Measurements from ENCODE around the gene CDKN1B. TPM values are rescaled to one million over a fixed set of nuclear protein-coding genes. Genes with fewer than 3 reads are reported as not detected.
A peak's percentile ranks its signal among the peaks of the same experiment; 100 is the strongest.

The CDKN1B gene
- total and polyA plus RNA-seq, 2 experiments from 2014 or later: 9.3 to 27.9 TPM

GRCh38 chr12:12723681-12724420 lies 6.7 kb downstream of the CDKN1B start:
- Histone ChIP-seq H3K27ac (ENCODE audit: low read depth) (peak overlapping the region; percentile 97; the same call in 1 of the 2 replicates), H3K79me2 (replicated peaks; ENCODE audit: insufficient read depth) (peaks cover 21% of the 10 kb centered on the region), H3K4me3 (peak overlapping the region; percentile 61), H3K27me3 (ENCODE audit: insufficient read depth) (peaks cover 47% of the 10 kb centered on the region), H3K9me2 (ENCODE audit: insufficient read depth) (no peaks in the 10 kb centered on the region), H3K36me3 (ENCODE audit: insufficient read depth) (peaks cover 14% of the 10 kb centered on the region; the same call in 1 of the 2 replicates), H3K4me2 (peak overlapping the region; percentile 78), H3K4me1 (ENCODE audit: insufficient read depth) (peaks cover 36% of the 10 kb centered on the region), H4K20me1 (replicated peaks; ENCODE audit: insufficient read depth) (peaks cover 17% of the 10 kb centered on the region), H2AFZ (peak overlapping the region; percentile 89), H3F3A (replicated peaks; ENCODE audit: low read depth) (peaks cover 11% of the 10 kb centered on the region)
- ATAC-seq (peak; percentile 37), DNase-seq (ENCODE audit: low spot score) (peak; percentile 45)
- Mint-ChIP-seq H3K27me3 (ENCODE audit: insufficient read depth, low read depth, poor library complexity) (peaks cover 14% of the 10 kb centered on the region), H3K4me1 (peaks cover 37% of the 10 kb centered on the region), H3K36me3 (ENCODE audit: low read depth) (peaks cover 38% of the 10 kb centered on the region), H3K4me3 (peak overlapping the region; percentile 83), H3K27ac (no peak overlapping the region; the same call in 1 of the 2 replicates), H3K9me3 (no peaks in the 10 kb centered on the region)
- no peak for TF ChIP-seq ZNF331 (CRISPR knock-in tag; IDR thresholded peaks at IDR 0.05; ENCODE audit: low read depth)
- TF ChIP-seq ETS1 (IDR thresholded peaks at IDR 0.05): no peak
- TF ChIP-seq EZH2 (IDR thresholded peaks at IDR 0.05; ENCODE audit: low read depth, unreplicated experiment): peak; percentile 30
- TF ChIP-seq NANOG (IDR thresholded peaks at IDR 0.05; ENCODE audit: borderline replicate concordance): no peak
- no peak for TF ChIP-seq JUNB (IDR thresholded peaks at IDR 0.05; ENCODE audit: unreplicated experiment)
- no peak for TF ChIP-seq EZH2phosphoT487 (IDR thresholded peaks at IDR 0.05; ENCODE audit: unreplicated experiment)
- no peak for TF ChIP-seq STAT1 (IDR thresholded peaks at IDR 0.05; ENCODE audit: unreplicated experiment)
- TF ChIP-seq ZNF114 (CRISPR knock-in tag; IDR thresholded peaks at IDR 0.05): no peak
- no peak for TF ChIP-seq CREB1 (CRISPR knock-in tag; IDR thresholded peaks at IDR 0.05; ENCODE audit: low read depth)
- peak; percentile 35; the same call in 1 of the 2 replicates for TF ChIP-seq POLR2AphosphoS5 (IDR thresholded peaks at IDR 0.05; ENCODE audit: low read depth)

- Histone ChIP-seq H3F3A (replicated peaks; ENCODE audit: low read depth) (peaks cover 9% of the 10 kb centered on the region), H3K27me3 (ENCODE audit: insufficient read depth) (peaks cover 40% of the 10 kb centered on the region), H3K27ac (ENCODE audit: low read depth) (peak overlapping the region; percentile 97), H3K79me2 (replicated peaks; ENCODE audit: insufficient read depth) (peaks cover 14% of the 10 kb centered on the region), H3K4me1 (ENCODE audit: insufficient read depth) (peaks cover 29% of the 10 kb centered on the region), H3K4me2 (peak overlapping the region; percentile 78), H2AFZ (no peak overlapping the region), H3K9me2 (ENCODE audit: insufficient read depth) (no peaks in the 10 kb centered on the region), H3K36me3 (ENCODE audit: insufficient read depth) (peaks cover 11% of the 10 kb centered on the region; the same call in 1 of the 2 replicates), H3K4me3 (peak overlapping the region; percentile 61), H4K20me1 (replicated peaks; ENCODE audit: insufficient read depth) (peaks cover 11% of the 10 kb centered on the region)
- DNase-seq (ENCODE audit: low spot score): peak; percentile 30
- Mint-ChIP-seq H3K9me3 (no peaks in the 10 kb centered on the region), H3K27me3 (ENCODE audit: insufficient read depth, low read depth, poor library complexity) (peaks cover 17% of the 10 kb centered on the region), H3K27ac (peak overlapping the region; percentile 96), H3K4me1 (peaks cover 30% of the 10 kb centered on the region), H3K4me3 (peak overlapping the region; percentile 83), H3K36me3 (ENCODE audit: low read depth) (peaks cover 31% of the 10 kb centered on the region)
- peak; percentile 23 for ATAC-seq
- TF ChIP-seq EZH2 (IDR thresholded peaks at IDR 0.05; ENCODE audit: low read depth, unreplicated experiment): no peak
- TF ChIP-seq, protein P1, sequence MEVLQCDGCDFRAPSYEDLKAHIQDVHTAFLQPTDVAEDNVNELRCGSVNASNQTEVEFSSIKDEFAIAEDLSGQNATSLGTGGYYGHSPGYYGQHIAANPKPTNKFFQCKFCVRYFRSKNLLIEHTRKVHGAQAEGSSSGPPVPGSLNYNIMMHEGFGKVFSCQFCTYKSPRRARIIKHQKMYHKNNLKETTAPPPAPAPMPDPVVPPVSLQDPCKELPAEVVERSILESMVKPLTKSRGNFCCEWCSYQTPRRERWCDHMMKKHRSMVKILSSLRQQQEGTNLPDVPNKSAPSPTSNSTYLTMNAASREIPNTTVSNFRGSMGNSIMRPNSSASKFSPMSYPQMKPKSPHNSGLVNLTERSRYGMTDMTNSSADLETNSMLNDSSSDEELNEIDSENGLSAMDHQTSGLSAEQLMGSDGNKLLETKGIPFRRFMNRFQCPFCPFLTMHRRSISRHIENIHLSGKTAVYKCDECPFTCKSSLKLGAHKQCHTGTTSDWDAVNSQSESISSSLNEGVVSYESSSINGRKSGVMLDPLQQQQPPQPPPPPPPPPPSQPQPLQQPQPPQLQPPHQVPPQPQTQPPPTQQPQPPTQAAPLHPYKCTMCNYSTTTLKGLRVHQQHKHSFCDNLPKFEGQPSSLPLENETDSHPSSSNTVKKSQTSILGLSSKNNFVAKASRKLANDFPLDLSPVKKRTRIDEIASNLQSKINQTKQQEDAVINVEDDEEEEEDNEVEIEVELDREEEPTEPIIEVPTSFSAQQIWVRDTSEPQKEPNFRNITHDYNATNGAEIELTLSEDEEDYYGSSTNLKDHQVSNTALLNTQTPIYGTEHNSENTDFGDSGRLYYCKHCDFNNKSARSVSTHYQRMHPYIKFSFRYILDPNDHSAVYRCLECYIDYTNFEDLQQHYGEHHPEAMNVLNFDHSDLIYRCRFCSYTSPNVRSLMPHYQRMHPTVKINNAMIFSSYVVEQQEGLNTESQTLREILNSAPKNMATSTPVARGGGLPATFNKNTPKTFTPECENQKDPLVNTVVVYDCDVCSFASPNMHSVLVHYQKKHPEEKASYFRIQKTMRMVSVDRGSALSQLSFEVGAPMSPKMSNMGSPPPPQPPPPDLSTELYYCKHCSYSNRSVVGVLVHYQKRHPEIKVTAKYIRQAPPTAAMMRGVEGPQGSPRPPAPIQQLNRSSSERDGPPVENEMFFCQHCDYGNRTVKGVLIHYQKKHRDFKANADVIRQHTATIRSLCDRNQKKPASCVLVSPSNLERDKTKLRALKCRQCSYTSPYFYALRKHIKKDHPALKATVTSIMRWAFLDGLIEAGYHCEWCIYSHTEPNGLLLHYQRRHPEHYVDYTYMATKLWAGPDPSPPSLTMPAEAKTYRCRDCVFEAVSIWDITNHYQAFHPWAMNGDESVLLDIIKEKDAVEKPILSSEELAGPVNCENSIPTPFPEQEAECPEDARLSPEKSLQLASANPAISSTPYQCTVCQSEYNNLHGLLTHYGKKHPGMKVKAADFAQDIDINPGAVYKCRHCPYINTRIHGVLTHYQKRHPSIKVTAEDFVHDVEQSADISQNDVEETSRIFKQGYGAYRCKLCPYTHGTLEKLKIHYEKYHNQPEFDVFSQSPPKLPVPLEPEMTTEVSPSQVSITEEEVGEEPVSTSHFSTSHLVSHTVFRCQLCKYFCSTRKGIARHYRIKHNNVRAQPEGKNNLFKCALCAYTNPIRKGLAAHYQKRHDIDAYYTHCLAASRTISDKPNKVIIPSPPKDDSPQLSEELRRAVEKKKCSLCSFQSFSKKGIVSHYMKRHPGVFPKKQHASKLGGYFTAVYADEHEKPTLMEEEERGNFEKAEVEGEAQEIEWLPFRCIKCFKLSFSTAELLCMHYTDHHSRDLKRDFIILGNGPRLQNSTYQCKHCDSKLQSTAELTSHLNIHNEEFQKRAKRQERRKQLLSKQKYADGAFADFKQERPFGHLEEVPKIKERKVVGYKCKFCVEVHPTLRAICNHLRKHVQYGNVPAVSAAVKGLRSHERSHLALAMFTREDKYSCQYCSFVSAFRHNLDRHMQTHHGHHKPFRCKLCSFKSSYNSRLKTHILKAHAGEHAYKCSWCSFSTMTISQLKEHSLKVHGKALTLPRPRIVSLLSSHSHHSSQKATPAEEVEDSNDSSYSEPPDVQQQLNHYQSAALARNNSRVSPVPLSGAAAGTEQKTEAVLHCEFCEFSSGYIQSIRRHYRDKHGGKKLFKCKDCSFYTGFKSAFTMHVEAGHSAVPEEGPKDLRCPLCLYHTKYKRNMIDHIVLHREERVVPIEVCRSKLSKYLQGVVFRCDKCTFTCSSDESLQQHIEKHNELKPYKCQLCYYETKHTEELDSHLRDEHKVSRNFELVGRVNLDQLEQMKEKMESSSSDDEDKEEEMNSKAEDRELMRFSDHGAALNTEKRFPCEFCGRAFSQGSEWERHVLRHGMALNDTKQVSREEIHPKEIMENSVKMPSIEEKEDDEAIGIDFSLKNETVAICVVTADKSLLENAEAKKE (CRISPR knock-in tag; IDR thresholded peaks at IDR 0.05): no peak
- TF ChIP-seq ZNF114 (CRISPR knock-in tag; IDR thresholded peaks at IDR 0.05): no peak
Observed at GRCh38 chr12:12724421-12725085, 7.4 kb downstream of the CDKN1B start.

All from GM23338 (cell line).